Activated CD4-positive, CD25-positive, alpha-beta regulatory T cell treated with anti-CD3 and anti-CD28 coated beads, Interleukin-2, amount 50 U/mL, for 24 hours (primary cell): ENCODE measurements around the gene CTSZ.
A peak's percentile ranks its signal among the peaks of the same experiment; 100 is the strongest.
"Not testable (repeated sequence)": the region's sequence is repeated elsewhere in the genome, so short reads cannot be mapped to it uniquely, and the experiment has no call there.

Experiments used
- ATAC-seq, 2 donors: fragments of 150-1000 bp; cut with Tn5 transposase; one replicate each; pipeline ENCODE4 v1.10.0; 2021; ENCODE audit warnings: mild to moderate bottlenecking in 1 of 2, moderate library complexity in 1 of 2

The CTSZ gene

GRCh38 chr20:59013031-59013951, 6.2 kb upstream of the CTSZ start:
- no peak for ATAC-seq

- not testable (repeated sequence) for ATAC-seq
These were observed 4.8 kb upstream of the CTSZ start for GRCh38 chr20:59011874-59012157.

- ATAC-seq, result no peak
These were observed 4.2 kb upstream of the CTSZ start for GRCh38 chr20:59010995-59011873.

- ATAC-seq, result no peak
These were observed 3.4 kb upstream of the CTSZ start for GRCh38 chr20:59010321-59010994.

GRCh38 chr20:59008715-59009336, 1.8 kb upstream of the CTSZ start:
- ATAC-seq, result no peak

- ATAC-seq, result no peak
These were observed 834 bp upstream of the CTSZ start for GRCh38 chr20:59007665-59008511.

GRCh38 chr20:59006167-59006863, 739 bp downstream of the CTSZ start:
- ATAC-seq, result peak in 1 of 2 donors; percentile 4

- ATAC-seq, result no peak
These were observed 1.4 kb downstream of the CTSZ start for GRCh38 chr20:59005523-59006166.

- ATAC-seq, result peak; percentile 36 to 42
These were observed 2.1 kb downstream of the CTSZ start for GRCh38 chr20:59004763-59005522.

- no peak for ATAC-seq
These were observed 2.6 kb downstream of the CTSZ start for GRCh38 chr20:59004493-59004762.

GRCh38 chr20:59003836-59004492, 3.1 kb downstream of the CTSZ start:
- ATAC-seq, result no peak

- no peak for ATAC-seq
These were observed 4.1 kb downstream of the CTSZ start for GRCh38 chr20:59002874-59003399.

- ATAC-seq, result no peak
These were observed 4.7 kb downstream of the CTSZ start for GRCh38 chr20:59002388-59002787.

- ATAC-seq, result no peak
These were observed 5.4 kb downstream of the CTSZ start for GRCh38 chr20:59001449-59002171.

- no peak for ATAC-seq
These were observed 6.0 kb downstream of the CTSZ start for GRCh38 chr20:59001068-59001448.

GRCh38 chr20:59000326-59000725, 6.7 kb downstream of the CTSZ start:
- ATAC-seq, result no peak

- no peak for ATAC-seq
These were observed 8.4 kb downstream of the CTSZ start for GRCh38 chr20:58998656-58999055.

GRCh38 chr20:58997141-58997770, 9.8 kb downstream of the CTSZ start:
- no peak for ATAC-seq
